HG02763 (cell line): Measurements from ENCODE around the gene SPPL3.

Experiments
- ATAC-seq: cut with Tn5 transposase; IDR thresholded peaks from one replicate; pipeline ENCODE4 v1.9.1; 2021; ENCODE audit warnings: mild to moderate bottlenecking, moderate library complexity; ENCODE audit not compliant: unreplicated experiment

The SPPL3 gene

DNA sequence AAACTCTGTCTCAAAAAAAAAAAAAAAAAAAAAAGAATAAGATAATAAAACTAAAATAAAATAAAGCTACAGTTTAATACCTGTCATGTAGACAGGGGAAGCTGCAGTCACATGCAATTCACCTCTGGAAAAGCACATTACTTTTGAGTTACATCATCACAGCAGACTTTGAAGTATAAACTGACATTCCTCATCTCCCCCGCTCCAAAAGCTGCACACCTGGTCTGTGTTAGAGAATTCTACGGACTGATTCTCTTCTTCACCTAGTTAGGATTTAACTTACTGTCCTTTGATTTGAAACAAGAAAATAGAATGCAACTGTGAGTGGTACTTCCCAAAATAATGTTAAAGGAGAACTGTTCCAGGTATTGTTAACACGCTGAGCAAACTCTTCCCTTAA, 25.1 kb downstream of the SPPL3 start:
- no peak for ATAC-seq

DNA sequence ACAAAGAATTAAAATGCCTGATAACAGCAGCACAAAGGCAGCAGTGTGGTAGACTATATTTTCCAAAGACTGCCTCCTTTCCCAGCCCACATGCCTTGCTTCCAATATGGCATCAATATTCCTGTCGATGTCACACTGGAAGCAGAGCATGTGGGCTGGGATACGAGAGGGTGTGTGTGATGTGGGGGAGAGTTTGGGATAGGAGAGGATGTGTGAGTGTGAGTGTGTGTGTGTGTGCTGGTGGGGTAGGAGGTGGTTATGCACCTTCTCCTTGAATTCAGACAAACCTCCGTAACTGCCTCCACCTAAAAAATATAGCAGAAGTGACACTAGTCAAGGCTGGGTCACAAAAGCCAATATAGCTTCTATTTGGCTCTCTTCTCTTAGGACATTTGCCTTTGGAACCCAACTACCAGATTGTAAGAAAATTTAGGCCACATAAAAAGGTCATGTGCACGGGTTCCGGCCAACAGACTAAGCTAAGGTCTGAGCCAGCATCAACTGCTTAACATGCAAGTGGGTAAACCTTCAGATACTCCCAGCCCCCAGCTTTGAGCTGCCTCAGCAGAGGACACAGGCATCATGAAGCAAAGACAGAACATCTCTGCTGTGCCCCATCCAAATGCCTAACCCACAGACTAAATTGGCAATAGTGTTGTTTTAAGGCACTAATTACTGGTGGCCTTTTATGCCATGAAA, 29.5 kb downstream of the SPPL3 start:
- ATAC-seq, result no peak

DNA sequence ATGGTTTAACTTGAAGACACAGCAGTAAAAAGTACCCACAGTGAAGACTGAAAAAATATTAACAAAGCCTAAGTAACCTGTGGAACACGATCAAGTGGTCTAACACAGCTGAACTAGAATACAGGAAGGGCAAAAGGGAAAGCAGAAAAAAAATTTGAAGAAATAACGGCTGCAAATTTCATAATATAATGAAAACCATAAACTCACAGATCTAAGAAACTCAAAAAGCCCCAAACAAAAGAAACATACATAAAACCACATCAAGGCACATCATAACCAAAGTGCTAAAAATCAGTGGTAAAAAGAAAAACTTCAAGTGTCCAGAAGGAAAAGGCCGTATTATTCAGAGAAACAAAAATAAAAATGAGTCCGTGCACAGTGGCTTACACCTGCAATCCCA, 30.9 kb downstream of the SPPL3 start:
- no peak for ATAC-seq

DNA sequence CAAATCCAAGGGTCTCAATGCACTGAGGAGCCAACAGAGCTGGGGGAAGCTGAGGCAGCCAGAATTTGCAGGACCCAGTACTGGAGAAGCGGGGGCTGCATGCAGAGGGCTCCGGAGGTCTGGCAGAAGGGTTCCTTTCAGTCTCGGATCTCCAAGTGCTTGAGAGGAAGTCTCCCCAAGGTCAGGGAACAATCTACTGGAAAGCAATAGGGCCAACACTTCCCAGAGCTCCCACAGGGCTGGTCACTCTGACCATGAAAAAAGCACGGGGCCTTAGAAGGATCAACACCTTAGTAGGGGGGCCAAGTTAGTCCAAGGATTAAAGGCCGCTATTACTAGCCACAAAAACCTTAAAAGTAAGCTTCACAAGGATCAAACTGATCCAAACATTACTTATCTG, 31.7 kb downstream of the SPPL3 start:
- ATAC-seq, result no peak

DNA sequence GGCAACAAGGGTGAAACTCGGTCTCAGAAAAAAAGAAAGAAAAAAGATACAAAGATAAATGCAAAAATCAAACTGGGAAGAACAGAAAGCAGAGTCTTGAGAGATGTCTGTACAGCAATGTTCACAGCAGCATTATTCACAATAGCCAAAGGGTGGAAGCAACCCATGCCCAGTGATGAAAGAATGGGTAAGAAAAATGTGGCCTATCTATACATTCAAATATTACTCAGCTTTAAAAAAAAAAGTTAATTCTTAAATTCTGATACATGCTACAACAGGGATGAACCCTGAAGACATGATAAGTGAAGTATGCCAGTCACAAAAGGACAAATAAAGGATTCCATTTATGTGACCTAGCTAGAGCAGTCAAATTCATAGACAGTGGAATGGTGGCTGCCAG, 33.7 kb downstream of the SPPL3 start:
- ATAC-seq, result no peak

DNA sequence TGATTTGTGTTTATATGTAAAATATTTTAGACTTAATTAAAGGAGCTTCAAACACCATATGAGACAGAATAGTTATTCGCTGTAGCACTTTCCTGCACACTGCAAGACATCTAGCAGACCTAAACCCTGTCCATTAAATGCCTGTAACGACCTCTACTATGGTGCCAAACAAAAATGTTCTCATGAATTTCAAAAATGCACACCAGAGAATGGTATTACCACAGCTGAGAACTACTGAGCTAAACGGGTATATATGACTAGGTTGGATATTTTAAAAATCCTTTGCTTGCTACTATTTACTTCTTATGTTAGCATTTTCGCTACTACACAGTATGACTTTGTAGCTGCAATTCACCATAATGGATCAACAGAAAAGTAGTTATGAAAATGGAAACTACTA, 34.8 kb downstream of the SPPL3 start:
- ATAC-seq, result no peak

DNA sequence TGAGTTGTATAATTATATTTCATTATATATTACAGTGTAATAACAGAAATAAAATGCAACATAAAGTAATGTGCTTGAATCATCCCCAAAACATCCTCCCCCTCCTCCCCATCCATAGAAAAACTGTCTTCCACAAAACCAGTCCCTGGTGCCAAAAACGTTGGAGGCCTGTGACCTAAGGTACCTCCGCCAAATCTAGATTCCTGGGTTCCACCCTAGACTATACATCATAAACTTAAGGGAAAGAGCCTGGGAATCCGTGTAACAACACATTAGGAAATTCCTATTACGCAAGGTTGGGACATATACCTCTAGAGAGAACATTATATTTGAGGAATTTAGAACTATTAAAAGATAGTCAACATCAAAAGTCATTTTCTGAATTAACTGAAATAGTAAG, 38.0 kb downstream of the SPPL3 start:
- no peak for ATAC-seq

DNA sequence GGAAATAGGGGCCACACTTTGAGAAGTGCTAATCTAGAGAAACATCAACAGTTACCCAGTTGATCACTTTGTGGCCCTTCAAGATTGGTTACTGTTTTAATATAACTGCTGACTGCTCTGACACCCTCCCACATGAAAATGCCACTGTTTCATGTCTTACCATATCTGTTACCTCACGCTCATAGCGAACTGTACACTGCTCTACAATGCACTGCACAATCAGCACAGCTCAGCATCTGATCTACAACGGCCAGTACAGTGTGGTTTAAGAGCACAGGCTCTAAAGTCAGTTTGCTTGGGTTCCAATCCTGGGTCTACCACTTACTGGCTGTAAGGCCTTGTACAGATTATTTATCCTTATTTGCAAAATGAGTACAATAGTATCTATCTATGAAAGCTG, 39.1 kb downstream of the SPPL3 start:
- ATAC-seq, result no peak

DNA sequence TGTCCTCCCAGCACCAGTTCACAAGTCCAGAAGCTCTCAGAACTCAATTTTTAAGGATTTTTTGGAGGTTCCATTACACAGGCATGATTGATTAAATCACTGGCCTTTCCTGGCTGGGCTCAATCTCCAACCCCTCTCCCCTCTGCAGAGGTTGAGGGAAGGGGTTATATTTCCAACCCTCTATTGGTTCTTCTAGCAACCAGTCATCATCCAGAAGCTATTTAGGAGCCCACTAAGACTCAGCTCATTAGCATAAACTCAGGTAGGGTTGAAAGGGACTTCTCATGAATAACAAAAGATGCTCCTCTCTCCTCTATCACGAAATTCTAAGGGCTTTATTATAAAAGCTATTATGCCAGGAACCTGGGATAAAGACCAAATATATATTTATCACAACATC, 41.5 kb downstream of the SPPL3 start:
- no peak for ATAC-seq

DNA sequence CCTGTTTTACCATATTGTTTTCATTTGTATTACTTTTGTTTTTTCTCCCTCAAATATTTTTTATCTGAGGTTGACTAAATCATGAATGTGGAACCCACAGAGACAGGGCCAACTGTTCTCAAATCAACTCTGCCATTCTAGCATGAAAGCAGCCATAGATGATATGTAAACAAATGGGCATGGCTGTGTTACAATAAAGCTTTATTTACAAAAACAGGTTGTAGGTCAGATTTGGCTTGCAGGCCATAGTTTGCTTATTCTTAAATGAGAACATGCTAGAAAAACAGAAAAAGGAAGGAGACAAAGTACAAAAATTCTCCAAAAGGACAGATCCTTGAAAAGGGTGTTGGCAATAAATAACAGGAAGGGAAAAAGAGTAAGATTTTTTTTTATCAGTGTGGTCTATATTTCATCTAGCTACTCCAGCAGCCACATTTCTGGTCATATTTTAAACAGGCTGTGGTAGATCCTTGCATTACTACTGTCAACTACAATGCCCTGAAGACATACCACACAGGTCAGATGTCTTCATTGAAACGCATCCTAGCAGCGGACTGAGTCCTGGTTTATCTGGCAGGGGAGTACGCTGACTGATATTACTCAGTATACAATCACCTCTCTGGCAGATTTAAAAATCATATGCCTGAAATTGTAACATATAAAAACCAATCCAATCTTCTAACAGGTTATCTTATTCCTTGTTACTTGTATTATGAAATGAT, 42.9 kb downstream of the SPPL3 start:
- no peak for ATAC-seq

DNA sequence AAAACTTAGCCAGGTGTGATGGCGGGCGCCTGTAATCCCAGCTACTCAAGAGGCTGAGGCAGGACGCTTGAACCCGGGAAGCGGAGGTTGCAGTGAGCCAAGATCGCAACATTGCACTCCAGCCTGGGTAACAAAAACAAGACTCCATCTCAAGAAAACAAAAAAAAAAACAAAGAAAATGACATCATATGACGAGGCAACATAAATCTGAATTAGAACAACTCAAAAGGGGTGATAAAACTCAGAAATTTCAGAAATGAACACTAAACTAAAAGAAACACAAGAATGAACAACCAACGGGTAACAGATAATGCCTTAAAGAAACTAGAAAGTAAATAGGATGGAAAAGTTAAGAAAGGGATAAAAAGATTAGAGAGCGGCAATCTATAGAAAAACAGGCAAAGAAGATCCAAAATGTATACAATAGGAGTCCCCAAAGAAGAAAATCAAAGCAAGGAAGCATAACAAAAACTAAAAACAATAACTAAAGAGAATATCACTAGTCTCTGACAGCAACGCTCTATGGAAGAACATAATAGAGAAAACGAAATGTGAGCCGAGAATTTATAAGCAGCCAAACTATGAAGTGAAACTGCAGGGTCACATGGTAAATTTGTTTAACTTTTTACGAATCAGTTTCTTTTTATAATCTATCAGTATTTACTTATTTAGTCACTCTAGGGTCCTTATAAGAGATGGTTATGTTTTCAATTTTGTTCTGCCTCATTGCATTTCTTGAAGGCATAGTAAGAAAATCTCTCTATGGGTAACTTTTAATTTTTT, 45.7 kb downstream of the SPPL3 start:
- ATAC-seq, result no peak

DNA sequence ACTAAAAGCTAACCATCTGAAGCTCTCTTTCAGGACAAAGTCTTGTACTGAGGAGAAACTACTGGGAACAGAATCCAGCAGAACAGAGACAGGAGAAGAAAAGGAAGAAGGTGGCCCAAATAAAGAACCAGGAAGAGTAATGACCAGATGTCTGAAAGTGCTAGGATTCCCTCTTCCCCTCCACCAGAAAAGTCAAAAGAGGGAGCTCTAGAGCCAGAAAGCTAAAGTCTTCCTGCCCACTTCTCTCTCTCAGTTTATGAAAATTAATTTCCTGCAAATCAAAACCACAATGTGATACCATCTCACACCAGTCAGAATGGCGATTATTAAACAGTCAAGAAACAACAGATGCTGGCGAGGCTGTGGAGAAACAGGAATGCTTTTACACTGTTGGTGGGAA, 47.2 kb downstream of the SPPL3 start:
- ATAC-seq, result no peak

DNA sequence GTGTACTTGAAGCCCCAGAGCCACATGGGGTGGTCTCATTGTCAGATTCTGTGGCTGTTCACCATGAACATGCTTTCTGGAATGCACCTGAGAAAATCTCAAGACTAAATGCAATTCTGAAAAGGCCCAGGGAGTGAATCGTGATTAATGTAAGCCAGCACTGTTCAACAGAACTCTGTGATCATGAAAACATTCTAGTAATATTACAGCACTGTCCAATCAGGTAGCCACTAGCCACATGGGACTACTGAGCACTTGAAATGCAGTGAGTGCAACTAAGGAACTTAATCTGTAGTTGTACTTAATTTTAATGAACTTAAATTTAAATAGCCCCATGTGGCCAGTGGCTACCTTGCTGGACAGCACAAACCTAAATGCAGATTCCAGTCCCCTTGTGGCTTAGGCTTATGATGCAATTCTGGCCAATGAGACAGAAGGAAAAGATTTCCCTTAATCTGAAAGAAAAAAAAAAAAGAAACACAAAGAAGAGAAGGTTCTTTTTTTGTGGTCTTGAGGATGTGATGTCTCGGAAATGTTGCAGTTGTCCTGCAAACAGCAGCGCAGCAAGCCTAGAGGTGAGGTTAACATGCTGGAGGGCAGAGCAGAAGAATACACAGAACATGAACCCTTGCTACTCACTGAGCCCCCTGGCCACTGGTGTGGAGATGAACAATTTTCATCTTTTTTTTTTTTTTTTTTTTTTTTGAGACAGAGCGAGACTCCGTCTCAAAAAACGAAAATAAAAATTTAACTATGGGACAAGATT, 48.2 kb downstream of the SPPL3 start:
- no peak for ATAC-seq

DNA sequence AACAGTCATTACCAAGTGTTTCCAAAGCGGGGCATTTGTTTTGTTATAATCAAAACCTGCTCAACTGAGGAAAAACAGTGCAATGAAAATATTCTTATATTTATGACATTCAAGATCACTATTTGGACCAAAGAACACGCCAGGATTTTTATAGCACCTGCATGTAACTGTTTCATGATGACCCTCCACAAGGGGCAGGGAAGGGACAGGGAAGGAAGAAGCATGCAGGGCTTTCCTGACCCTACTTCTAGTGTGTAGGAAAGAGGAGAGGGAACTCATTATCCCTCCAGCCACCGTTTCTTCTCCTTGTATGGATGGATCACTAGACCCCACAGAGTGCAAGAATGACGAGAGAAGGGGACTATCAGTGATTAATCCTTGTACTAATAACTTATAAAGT, 49.4 kb downstream of the SPPL3 start:
- ATAC-seq, result no peak

DNA sequence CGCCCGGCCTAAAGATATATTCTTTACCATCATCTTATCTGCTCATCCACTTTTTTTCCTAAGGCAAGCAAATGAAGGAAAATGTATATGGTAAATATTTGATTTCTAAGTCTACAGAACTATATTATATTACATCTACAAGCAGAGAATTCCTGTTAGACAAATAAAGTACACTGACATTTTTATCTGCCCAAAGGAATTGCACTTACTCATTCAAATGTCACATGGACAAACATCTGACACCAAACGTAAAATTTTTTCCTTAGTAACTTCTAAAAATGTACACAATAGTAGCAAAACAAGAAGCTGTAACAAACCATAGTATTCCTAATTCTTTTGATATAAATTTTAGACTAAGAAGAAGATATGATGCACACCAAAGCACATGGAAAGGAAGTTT, 51.0 kb downstream of the SPPL3 start:
- no peak for ATAC-seq

DNA sequence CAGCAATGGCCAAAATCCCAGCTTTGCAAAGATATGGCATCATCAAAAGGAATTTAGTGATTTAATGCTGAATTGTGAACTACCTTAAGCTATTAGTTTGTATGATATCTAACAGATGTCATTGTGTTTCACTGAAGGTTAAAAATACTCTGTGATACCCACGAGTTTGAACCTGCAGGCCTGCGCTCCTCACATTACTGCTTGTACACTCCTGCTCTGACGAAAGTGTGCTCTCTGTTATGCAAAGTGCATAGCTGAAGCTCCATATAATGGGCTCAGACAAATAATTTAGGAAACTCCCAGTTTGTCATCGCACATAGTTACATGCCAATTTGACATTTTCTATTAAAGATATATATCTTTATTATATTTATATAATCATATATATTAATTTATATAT, 52.2 kb downstream of the SPPL3 start:
- no peak for ATAC-seq

DNA sequence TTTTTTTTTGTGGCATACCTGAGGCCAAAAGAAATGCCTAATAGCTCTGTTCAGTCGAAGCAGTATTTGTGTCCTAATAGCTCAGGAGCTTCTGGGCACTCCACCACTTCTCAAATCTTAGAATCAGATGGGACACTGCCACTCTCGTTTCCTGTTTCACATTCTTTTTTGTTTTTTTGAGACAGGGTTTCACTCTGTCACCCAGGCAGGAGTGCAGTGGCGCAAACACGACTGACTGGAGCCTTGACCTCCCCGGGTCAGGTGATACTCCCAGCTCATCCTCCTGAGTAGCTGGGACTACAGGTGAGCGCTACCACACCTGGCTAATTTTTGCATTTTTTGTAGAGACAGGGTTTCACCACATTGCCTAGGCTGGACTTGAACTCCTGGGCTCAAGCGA, 52.7 kb downstream of the SPPL3 start:
- peak; percentile 43 for ATAC-seq

DNA sequence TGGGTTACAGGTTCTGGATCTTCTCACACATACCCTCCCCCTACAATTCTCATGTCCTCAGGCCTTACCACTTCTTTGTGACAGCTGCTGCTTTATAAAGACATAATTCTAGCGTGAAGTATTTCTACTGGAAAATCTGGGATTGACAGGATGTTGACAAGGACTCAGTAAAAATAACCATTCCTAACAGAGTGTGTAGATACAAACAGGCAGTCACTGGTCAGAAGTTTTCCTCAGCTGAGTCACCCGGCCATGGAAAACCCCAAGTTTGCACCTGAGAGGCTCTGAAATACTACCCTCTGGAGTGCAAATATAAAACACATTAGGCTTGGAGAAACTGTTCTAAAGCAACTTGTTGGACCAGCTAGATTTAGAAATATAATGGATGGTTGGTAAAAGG, 54.4 kb downstream of the SPPL3 start:
- no peak for ATAC-seq

DNA sequence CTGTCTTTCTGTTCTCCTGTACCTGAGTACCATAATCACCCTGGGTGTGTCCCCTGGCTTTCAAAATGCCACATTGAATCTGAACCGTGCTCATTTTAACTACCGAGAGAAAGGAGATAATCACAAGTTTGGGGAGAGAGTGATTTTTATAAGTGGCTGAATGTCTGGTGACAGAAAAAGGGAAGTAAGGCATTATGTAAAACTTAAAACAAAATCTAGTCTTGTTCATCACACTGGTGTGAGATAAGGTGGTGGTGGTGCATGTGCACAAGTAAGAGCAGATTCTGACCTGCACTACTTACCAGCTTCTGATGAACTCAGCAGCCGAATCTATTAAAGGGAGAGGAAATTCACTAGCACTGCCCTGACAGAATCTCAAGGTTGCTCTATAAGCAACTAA, 56.3 kb downstream of the SPPL3 start:
- ATAC-seq, result peak; percentile 36

DNA sequence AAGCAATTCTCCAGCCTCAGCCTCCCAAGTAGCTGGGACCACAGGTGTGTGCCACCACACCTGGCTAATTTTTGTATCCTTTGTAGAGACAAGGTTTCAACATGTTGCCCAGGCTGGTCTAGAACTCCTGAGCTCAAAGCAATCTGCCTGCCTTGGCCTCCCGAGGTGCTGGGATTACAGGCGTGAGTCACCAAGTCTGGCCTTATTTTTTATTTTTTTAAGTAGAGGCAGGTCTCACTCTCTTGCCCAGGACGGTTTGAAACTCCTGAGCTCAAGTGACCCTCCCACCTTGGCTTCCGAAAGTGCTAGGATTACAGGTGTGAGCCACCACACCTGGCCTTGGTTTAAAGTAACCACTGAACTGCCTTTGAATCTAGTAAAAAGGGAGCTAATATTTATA, 56.8 kb downstream of the SPPL3 start:
- peak; percentile 10 for ATAC-seq

DNA sequence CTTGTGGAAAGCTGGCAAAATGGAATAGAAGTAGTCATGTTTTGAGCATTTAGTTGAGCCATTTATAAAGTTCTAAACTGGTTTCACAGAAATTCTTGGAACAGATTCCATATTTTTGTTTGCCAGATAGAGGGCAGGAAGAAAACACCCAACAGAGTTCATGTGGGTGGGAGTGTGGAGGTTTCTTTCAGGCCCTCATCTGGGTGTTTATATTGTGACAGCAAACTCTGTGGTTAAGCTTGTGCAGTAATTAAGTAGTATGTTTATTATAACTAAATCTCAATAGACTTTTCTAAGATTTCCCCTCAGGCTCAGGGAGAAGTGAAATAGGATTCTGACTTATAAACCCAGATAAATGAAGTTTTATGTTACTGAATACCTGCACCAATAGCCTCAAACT, 57.4 kb downstream of the SPPL3 start:
- ATAC-seq, result no peak
